ACHN (cell line): Measurements from ENCODE around the gene GLS2.
"Not testable (repeated sequence)": the region's sequence is repeated elsewhere in the genome, so short reads cannot be mapped to it uniquely, and the experiment has no call there.

ENCODE experiments used
- DNase-seq: peaks from one replicate; pipeline ENCODE4 v3.0.0-alpha.2; 2015
- in situ Hi-C: cut with HindIII; loops from 2 replicates; pipeline ENCODE4 v1.10.0; 2017; ENCODE audit warnings: low sequenced_read_pairs, low pct_ligation_motif_present, low pct_unique_long_range_greater_than_20kb

Gene GLS2

GRCh38 chr12:56496704-56497103, 8.7 kb upstream of the GLS2 start:
- in situ Hi-C loops, result not testable (repeated sequence)
- DNase-seq, result peak; percentile 49

GRCh38 chr12:56494481-56494880, 6.5 kb upstream of the GLS2 start:
- in situ Hi-C loops, DNase-seq: not testable (repeated sequence)

GRCh38 chr12:56494106-56494415, 6.1 kb upstream of the GLS2 start:
- in situ Hi-C loops, DNase-seq: not testable (repeated sequence)

- in situ Hi-C loops, DNase-seq: not testable (repeated sequence)
Observed at GRCh38 chr12:56493409-56494105, 5.6 kb upstream of the GLS2 start.

- DNase-seq, result no peak
- in situ Hi-C loops, result no loop called here
Observed at GRCh38 chr12:56490360-56490759, 2.4 kb upstream of the GLS2 start.

- DNase-seq, result peak; percentile 52
- in situ Hi-C loops, result no loop called here
Observed at GRCh38 chr12:56487448-56488040, 417 bp downstream of the GLS2 start.

- in situ Hi-C loops, result no loop called here
- no peak for DNase-seq
Observed at GRCh38 chr12:56486694-56487093, 1.3 kb downstream of the GLS2 start.

- DNase-seq, result no peak
- in situ Hi-C loops, result no loop called here
Observed at GRCh38 chr12:56484566-56484965, 3.4 kb downstream of the GLS2 start.

- in situ Hi-C loops, result no loop called here
- no peak for DNase-seq
Observed at GRCh38 chr12:56479625-56480024, 8.3 kb downstream of the GLS2 start.

GRCh38 chr12:56477521-56478225, 10.3 kb downstream of the GLS2 start:
- in situ Hi-C loops, result no loop called here
- DNase-seq, result no peak

GRCh38 chr12:56476972-56477432, 11.0 kb downstream of the GLS2 start:
- in situ Hi-C loops, result no loop called here
- no peak for DNase-seq

GRCh38 chr12:56476143-56476542, 11.8 kb downstream of the GLS2 start:
- no peak for DNase-seq
- in situ Hi-C loops, result no loop called here

- in situ Hi-C loops, result no loop called here
- no peak for DNase-seq
Observed at GRCh38 chr12:56474389-56474788, 13.6 kb downstream of the GLS2 start.

- in situ Hi-C loops, result no loop called here
- DNase-seq, result no peak
Observed at GRCh38 chr12:56469007-56469930, 18.7 kb downstream of the GLS2 start.

GRCh38 chr12:56468216-56469006, 19.6 kb downstream of the GLS2 start, which contains the start of gene SPRYD4:
SPRYD4 (plus strand) TSS chr12:56468578; CDS start chr12:56468592, 14 bp downstream.
- in situ Hi-C loops, result no loop called here
- peak; percentile 98 for DNase-seq

- in situ Hi-C loops, result no loop called here
- no peak for DNase-seq
Observed at GRCh38 chr12:56462565-56462964, 25.4 kb downstream of the GLS2 start.

- in situ Hi-C loops, result no loop called here
- DNase-seq, result peak; percentile 74
Observed at GRCh38 chr12:56461235-56462159, 26.5 kb downstream of the GLS2 start.
